Astrocyte of the spinal cord (primary cell): ENCODE results near the gene WBP11.

ENCODE experiments used
- DNase-seq: peaks from one replicate; pipeline ENCODE4 v3.0.0; 2011; ENCODE audit warnings: low read depth, low spot score
- H3K4me3 ChIP-seq: 2 replicates; pipeline ENCODE4 v1.5.1; 2011; ENCODE audit warnings: low read depth, mild to moderate bottlenecking, low read length, moderate library complexity
- CTCF ChIP-seq: IDR thresholded peaks from 2 replicates; pipeline ENCODE4 v1.5.1; 2012; ENCODE audit warnings: low read depth, mild to moderate bottlenecking, low read length, inconsistent platforms
- in situ Hi-C: cut with HindIII; loops from 2 replicates; pipeline ENCODE4 v1.10.0; 2017; ENCODE audit warnings: low sequenced_read_pairs

Gene WBP11

GRCh38 chr12:14845350-14845750 lies 42.1 kb upstream of the WBP11 start:
- peak; percentile 63 for DNase-seq
- TF ChIP-seq CTCF, result peak; percentile 71
- in situ Hi-C loops, result no loop called here
- no peak overlapping the region for H3K4me3 ChIP-seq

GRCh38 chr12:14844401-14844800 lies 41.1 kb upstream of the WBP11 start:
- DNase-seq, result no peak
- in situ Hi-C loops, result no loop called here
- H3K4me3 ChIP-seq, result no peak overlapping the region
- TF ChIP-seq CTCF, result no peak

GRCh38 chr12:14843425-14843887 lies 40.2 kb upstream of the WBP11 start, which contains the start of gene ART4:
TSS of gene ART4 (minus strand) at chr12:14843526. CDS start at chr12:14843113, 413 bp downstream.
- in situ Hi-C loops, result no loop called here
- TF ChIP-seq CTCF, result no peak
- H3K4me3 ChIP-seq, result no peak within 1 kb of the TSS
- no peak for DNase-seq

- DNase-seq, result no peak
- H3K4me3 ChIP-seq, result no peak overlapping the region
- no peak for TF ChIP-seq CTCF
These were observed 39.0 kb upstream of the WBP11 start for GRCh38 chr12:14842315-14842714.

GRCh38 chr12:14841761-14842160 lies 38.5 kb upstream of the WBP11 start:
- in situ Hi-C loops, result no loop called here
- TF ChIP-seq CTCF, result no peak
- H3K4me3 ChIP-seq, result no peak overlapping the region
- peak; percentile 40 for DNase-seq

More at GRCh38 chr12:14842315-14842714, 39.0 kb upstream of the WBP11 start:
- in situ Hi-C loops, result no loop called here

- in situ Hi-C loops, result no loop called here
- no peak overlapping the region for H3K4me3 ChIP-seq
- no peak for DNase-seq
- TF ChIP-seq CTCF, result no peak
These were observed 37.3 kb upstream of the WBP11 start for GRCh38 chr12:14840616-14841015.

GRCh38 chr12:14839262-14839661 lies 36.0 kb upstream of the WBP11 start:
- no peak for DNase-seq
- TF ChIP-seq CTCF, result no peak
- no peak overlapping the region for H3K4me3 ChIP-seq
- in situ Hi-C loops, result no loop called here
